GM12878 (cell line): ENCODE measurements around the gene RRAGB. TPM values are rescaled to one million over a fixed set of nuclear protein-coding genes. Genes with fewer than 3 reads are reported as not detected.

Source experiments
- ATAC-seq: fragments of 200-7000 bp; cut with Tn5 transposase; 3 replicates; pipeline ENCODE4 v1.9.1; 2020; ENCODE audit warnings: mild to moderate bottlenecking, moderate library complexity
- BruUV-seq: library from RNA; stranded (reverse); fragments of 400-500 nt; replicated peaks from 2 replicates; lab custom pipeline; 2021; lab: Mats Ljungman, UMichigan
- CTCF ChIA-PET: fragments of 300-600 bp; sonication (Branson Sonifier 250); formaldehyde crosslinking; extraction: SDS; loops from one replicate; lab custom pipeline; 2021; ENCODE audit warnings: inconsistent platforms; lab: Yijun Ruan, JAX
- POLR2A ChIA-PET: fragments of 350-600 bp; formaldehyde crosslinking; extraction: SDS; loops from one replicate; lab custom pipeline; 2021; ENCODE audit warnings: inconsistent platforms; lab: Charles Lee
- RAD21 ChIA-PET: fragments of 300-600 bp; sonication (Branson Sonifier 250); formaldehyde crosslinking; loops from one replicate; lab custom pipeline; 2023; ENCODE audit warnings: antibody characterized with exemption; ENCODE audit not compliant: unreplicated experiment; lab: Charles Lee
- SMC1A ChIA-PET: fragments of 300-600 bp; sonication (Branson Sonifier 250); formaldehyde crosslinking; loops from one replicate; lab custom pipeline; 2023; ENCODE audit not compliant: unreplicated experiment, uncharacterized antibody; lab: Charles Lee
- DNase-seq: peaks from one replicate; pipeline ENCODE4 v3.0.0-alpha.2; 2011; ENCODE audit warnings: low read depth, low spot score
- FAIRE-seq: peaks from 3 replicates; lab custom pipeline; 2011; peaks lifted over from hg19 to GRCh38; lab: Jason Lieb, UNC
- H2AFZ ChIP-seq: 2 replicates; pipeline ENCODE4 v1.6.0; 2011; ENCODE audit warnings: low read depth, low read length, control low read depth; ENCODE audit not compliant: control insufficient read depth
- H3K27ac ChIP-seq: 2 replicates; pipeline ENCODE4 v1.5.1; 2011; ENCODE audit warnings: control low read depth; ENCODE audit not compliant: control insufficient read depth, insufficient read depth
- H3K27me3 ChIP-seq, 2 experiments: replicated peaks in 1 of 2; 2 replicates each; pipeline versions ENCODE4 v1.6.0 to v1.6.1; 2011; ENCODE audit warnings: low read length in 1 of 2; ENCODE audit not compliant: control insufficient read depth in 2 of 2, insufficient read depth in 2 of 2
- H3K36me3 ChIP-seq, 2 experiments: 2 replicates each; pipeline ENCODE4 v1.5.1; 2011; ENCODE audit warnings: low read length in 1 of 2; ENCODE audit not compliant: control insufficient read depth in 2 of 2, insufficient read depth in 2 of 2
- H3K4me1 ChIP-seq: 2 replicates; pipeline ENCODE4 v1.6.1; 2011; ENCODE audit warnings: mild to moderate bottlenecking, low read length, moderate library complexity, mixed read lengths; ENCODE audit not compliant: control insufficient read depth, insufficient read depth
- H3K4me2 ChIP-seq: 2 replicates; pipeline ENCODE4 v1.6.0; 2011; ENCODE audit warnings: control low read depth; ENCODE audit not compliant: control insufficient read depth, insufficient read depth
- H3K4me3 ChIP-seq: fragments of 200-600 bp; sonication (generic); 2 replicates; pipeline ENCODE4 v1.5.1; 2016
- H3K79me2 ChIP-seq: 2 replicates; pipeline ENCODE4 v1.6.0; 2011; ENCODE audit warnings: low read length; ENCODE audit not compliant: control insufficient read depth, insufficient read depth
- H3K9ac ChIP-seq: 2 replicates; pipeline ENCODE4 v1.8.0; 2011; ENCODE audit warnings: low read length, control low read depth, mixed read lengths; ENCODE audit not compliant: control insufficient read depth, insufficient read depth
- H3K9me3 ChIP-seq: replicated peaks from 3 replicates; pipeline ENCODE4 v1.5.1; 2011; ENCODE audit warnings: mild to moderate bottlenecking, low read length; ENCODE audit not compliant: control insufficient read depth, insufficient read depth
- H4K20me1 ChIP-seq: 2 replicates; pipeline ENCODE4 v1.6.0; 2011; ENCODE audit not compliant: control insufficient read depth, insufficient read depth
- HDAC2 ChIP-seq: fragments of 200-600 bp; sonication (generic); IDR thresholded peaks from 2 replicates; pipeline ENCODE4 v1.6.1; 2017
- IRF3 ChIP-seq: fragments of 450-650 bp; IDR thresholded peaks from 2 replicates; pipeline ENCODE4 v1.6.1; 2014; ENCODE audit warnings: mild to moderate bottlenecking
- NR2F1 ChIP-seq: fragments of 450-650 bp; conservative IDR thresholded peaks from 2 replicates; pipeline ENCODE4 v1.6.1; 2017; ENCODE audit warnings: mild to moderate bottlenecking
- POLR2AphosphoS5 ChIP-seq: IDR thresholded peaks from 2 replicates; pipeline ENCODE4 v1.6.1; 2011; ENCODE audit warnings: mild to moderate bottlenecking, low read length, inconsistent platforms
- RBBP5 ChIP-seq: fragments of 200-600 bp; sonication (generic); conservative IDR thresholded peaks from 2 replicates; pipeline ENCODE4 v1.6.1; 2016
- REST ChIP-seq: IDR thresholded peaks from 2 replicates; pipeline ENCODE4 v1.6.1; 2012; ENCODE audit warnings: mild to moderate bottlenecking, low read depth, low read length
- SMAD1 ChIP-seq: fragments of 450-650 bp; IDR thresholded peaks from 2 replicates; pipeline ENCODE4 v1.6.1; 2018; ENCODE audit warnings: mild to moderate bottlenecking, low read depth; ENCODE audit not compliant: partially characterized antibody
- SMAD5 ChIP-seq: IDR thresholded peaks from 2 replicates; pipeline ENCODE4 v1.6.1; 2016; ENCODE audit warnings: antibody characterized with exemption, low read depth
- SMARCA5 ChIP-seq: fragments of 450-650 bp; IDR thresholded peaks from 2 replicates; pipeline ENCODE4 v1.6.1; 2017; ENCODE audit warnings: mild to moderate bottlenecking
- SUPT20H ChIP-seq: IDR thresholded peaks from 2 replicates; pipeline ENCODE4 v1.6.1; 2011; ENCODE audit warnings: low read depth, mild to moderate bottlenecking, low read length, moderate library complexity, borderline replicate concordance; ENCODE audit not compliant: control insufficient read depth
- TCF12 ChIP-seq: IDR thresholded peaks from 2 replicates; pipeline ENCODE4 v1.6.1; 2011; ENCODE audit warnings: low read depth, mild to moderate bottlenecking, low read length
- USF1 ChIP-seq: IDR thresholded peaks from 2 replicates; pipeline ENCODE4 v1.6.1; 2011; ENCODE audit warnings: borderline replicate concordance, low read depth, mild to moderate bottlenecking, moderate library complexity, mixed read lengths, low read length; ENCODE audit not compliant: insufficient read depth; ENCODE audit errors: extremely low read length
- ZNF207 ChIP-seq: fragments of 450-650 bp; IDR thresholded peaks from 2 replicates; pipeline ENCODE4 v1.6.1; 2014; ENCODE audit warnings: antibody characterized with exemption, mild to moderate bottlenecking, borderline replicate concordance
- ZNF217 ChIP-seq: fragments of 450-650 bp; IDR thresholded peaks from 2 replicates; pipeline ENCODE4 v1.6.1; 2017; ENCODE audit warnings: antibody characterized with exemption, mild to moderate bottlenecking
- ZNF687 ChIP-seq: fragments of 450-650 bp; IDR thresholded peaks from 2 replicates; pipeline ENCODE4 v1.6.1; 2017; ENCODE audit warnings: mild to moderate bottlenecking, moderate library complexity
- ZZZ3 ChIP-seq: IDR thresholded peaks from 2 replicates; pipeline ENCODE4 v1.6.1; 2011; ENCODE audit warnings: low read depth; ENCODE audit not compliant: control insufficient read depth, insufficient read length
- WGBS: methylation state at CpG from one replicate; pipeline ENCODE4 v1.1.6; 2016; ENCODE audit warnings: low lambda C conversion rate; ENCODE audit not compliant: insufficient replicate concordance, insufficient coverage; ENCODE audit errors: missing lambda C conversion rate; 5-methylcytosine and 5-hydroxymethylcytosine counted together
- in situ Hi-C: fragments of 300-500 bp; cut with MboI; formaldehyde crosslinking; loops from 9 replicates; pipeline ENCODE4 v1.14.3; 2018; ENCODE audit warnings: mixed read lengths
- intact Hi-C: fragments of 100-400 bp; cut with micrococcal nuclease; formaldehyde crosslinking; loops from one replicate; pipeline ENCODE4 v1.14.2; 2022; ENCODE audit not compliant: unreplicated experiment
- polyA plus RNA-seq, 11 experiments: library from polyadenylated mRNA; depleted of rRNA in 4 of 11; unstranded in 6 of 11; stranded (reverse) in 5 of 11; fragments of >200 nt; fragmentation: Nextera tagmentation in 4 of 11; fragmentation: Illumina TruSeq in 1 of 11; extraction: Ambion mirVana in 4 of 11; extraction: Trizol in 1 of 11; gene quantifications; 1 replicate in 1 of 11; 2 replicates in 10 of 11; pipeline versions ENCODE4 v1.2.1 to v1.2.3, GENCODE V29; 2011 to 2016; ENCODE audit warnings: inconsistent platforms in 2 of 11, missing spikeins in 2 of 11, low read depth in 1 of 11
- total RNA-seq, 4 experiments: library from RNA; depleted of rRNA in 3 of 4; stranded (reverse); fragments of >200 nt in 3 of 4; fragmentation: Illumina TruSeq in 1 of 4; extraction: Trizol in 1 of 4; gene quantifications; 2 replicates each; pipeline versions ENCODE4 v1.2.1 to v1.2.3, GENCODE V29; 2013 to 2021

The RRAGB gene
- total and polyA plus RNA-seq, 10 of the 15 experiments (the other 5 are each of a cell fraction or from before 2014, with no cell fraction given): 8.2 to 30.8 (median 12.0) TPM

- no peak for FAIRE-seq
- no peak for ATAC-seq
- H3K4me1 ChIP-seq: no peaks in the 10 kb centered on the region
- ChIA-PET RAD21 (interaction anchor here (0.6 kb wide), 1 partner anchor 10 kb away, joined by 5 read pairs; no protein-coding TSS in a partner anchor), CTCF (interaction anchor here (0.6 kb wide), 1 partner anchor 76 kb away, joined by 4 read pairs; no protein-coding TSS in a partner anchor), POLR2A (no interaction called here), SMC1A (no interaction called here)
- intact Hi-C loops (loop anchor here (10.0 kb wide), 1 partner anchor 81 kb away; no protein-coding TSS in a partner anchor), in situ Hi-C loops (loop anchor here (10.0 to 25.0 kb wide), 3 partner anchors 269 to 1273 kb away; partner anchors contain the start of genes NBDY and SPIN3)
- no peaks in the 10 kb centered on the region for H4K20me1 ChIP-seq
- H3K27me3 ChIP-seq: no peaks in the 10 kb centered on the region
- H3K4me2 ChIP-seq: no peak overlapping the region
- DNase-seq: no peak
- no peak overlapping the region for H3K4me3 ChIP-seq
- peaks cover 8% of the 10 kb centered on the region for H3K79me2 ChIP-seq
- BruUV-seq: no TSS peak
- 51% methylated on average over 5 of the region's 5 CpGs for WGBS
- H3K36me3 ChIP-seq: no peaks in the 10 kb centered on the region
- H2AFZ ChIP-seq: no peak overlapping the region
- no peak overlapping the region for H3K27ac ChIP-seq
- H3K9ac ChIP-seq: no peak overlapping the region
- H3K9me3 ChIP-seq: peaks cover 3% of the 10 kb centered on the region; the same call in 1 of the 3 replicates
- no peak for TF ChIP-seq REST
- no peak for TF ChIP-seq SMARCA5
- no peak for TF ChIP-seq SMAD1
- TF ChIP-seq USF1: no peak
- TF ChIP-seq POLR2AphosphoS5: no peak
- TF ChIP-seq SMAD5: no peak
- no peak for TF ChIP-seq NR2F1
- no peak for TF ChIP-seq ZNF207
- no peak for TF ChIP-seq TCF12
- no peak for TF ChIP-seq RBBP5
- no peak for TF ChIP-seq ZZZ3
- TF ChIP-seq ZNF217: no peak
- TF ChIP-seq SUPT20H: no peak
- TF ChIP-seq HDAC2: no peak
- TF ChIP-seq ZNF687: no peak
- TF ChIP-seq IRF3: no peak
These were observed 3.4 kb upstream of the RRAGB start for GRCh38 chrX:55714161-55714560.
